GM21390 (cell line): ENCODE results near the gene ALKBH3.

Source experiments
- ATAC-seq: cut with Tn5 transposase; IDR thresholded peaks from one replicate; pipeline ENCODE4 v1.9.1; 2021; ENCODE audit not compliant: unreplicated experiment

Gene ALKBH3

GRCh38 chr11:43880640-43881159 is at the start of gene ALKBH3:
Gene ALKBH3 (plus strand): TSS chr11:43880831. CDS start chr11:43882653, 1,822 bp downstream.
- peak; percentile 99 for ATAC-seq

- ATAC-seq: no peak
These were observed 49.6 kb upstream of the ALKBH3 start for GRCh38 chr11:43830928-43831440.

GRCh38 chr11:43832536-43832935 is 48.1 kb upstream of the ALKBH3 start:
- no peak for ATAC-seq

- no peak for ATAC-seq
These were observed 47.0 kb upstream of the ALKBH3 start for GRCh38 chr11:43833657-43834073.

GRCh38 chr11:43834286-43834685 is 46.3 kb upstream of the ALKBH3 start:
- ATAC-seq: no peak

- no peak for ATAC-seq
These were observed 45.5 kb upstream of the ALKBH3 start for GRCh38 chr11:43835104-43835503.

- ATAC-seq: no peak
These were observed 42.8 kb upstream of the ALKBH3 start for GRCh38 chr11:43837879-43838278.

- ATAC-seq: no peak
These were observed 38.6 kb upstream of the ALKBH3 start for GRCh38 chr11:43842021-43842420.

- ATAC-seq: no peak
These were observed 34.8 kb upstream of the ALKBH3 start for GRCh38 chr11:43845816-43846215.

GRCh38 chr11:43852057-43852636 is 28.5 kb upstream of the ALKBH3 start:
- ATAC-seq: no peak

- no peak for ATAC-seq
These were observed 26.9 kb upstream of the ALKBH3 start for GRCh38 chr11:43853781-43854180.

GRCh38 chr11:43856993-43857392 is 23.6 kb upstream of the ALKBH3 start:
- ATAC-seq: no peak

- no peak for ATAC-seq
These were observed 19.5 kb upstream of the ALKBH3 start for GRCh38 chr11:43861141-43861540.

- ATAC-seq: no peak
These were observed 14.1 kb upstream of the ALKBH3 start for GRCh38 chr11:43866520-43866919.

GRCh38 chr11:43866969-43867368 is 13.7 kb upstream of the ALKBH3 start:
- no peak for ATAC-seq

GRCh38 chr11:43868852-43869567 is 11.6 kb upstream of the ALKBH3 start:
- ATAC-seq: peak; percentile 100

- no peak for ATAC-seq
These were observed 9.6 kb upstream of the ALKBH3 start for GRCh38 chr11:43871051-43871450.

GRCh38 chr11:43872995-43873394 is 7.6 kb upstream of the ALKBH3 start:
- no peak for ATAC-seq

- no peak for ATAC-seq
These were observed 6.6 kb upstream of the ALKBH3 start for GRCh38 chr11:43874078-43874477.

- ATAC-seq: no peak
These were observed 5.9 kb upstream of the ALKBH3 start for GRCh38 chr11:43874738-43875137.

GRCh38 chr11:43879789-43880639 is 617 bp upstream of the ALKBH3 start:
- ATAC-seq: no peak
